ENCODE results near the gene SPDYE1.
"Not testable (repeated sequence)": the region's sequence is repeated elsewhere in the genome, so short reads cannot be mapped to it uniquely, and the experiment has no call there.

Gene SPDYE1

DNA sequence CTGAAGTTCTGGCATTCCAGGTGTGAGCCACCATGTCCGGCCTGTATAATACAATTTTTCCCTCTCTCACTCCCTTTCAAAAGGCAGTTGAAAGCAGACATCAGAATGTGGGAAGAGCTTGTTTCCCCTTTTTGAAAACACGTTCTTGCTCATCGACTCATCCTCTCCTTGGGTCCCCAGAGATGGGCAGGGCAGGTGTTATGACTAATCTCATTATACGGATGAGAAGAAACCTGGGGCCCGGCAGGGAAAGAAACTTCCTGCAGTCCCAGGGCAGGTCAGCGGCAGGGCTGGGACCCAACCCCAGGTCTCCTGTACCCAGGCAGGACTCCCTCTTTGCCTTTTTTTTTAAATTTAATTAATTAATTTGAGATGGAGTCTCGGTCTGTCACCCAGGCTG lies 4.8 kb upstream of the SPDYE1 start:
- not testable (repeated sequence) for DNase-seq (ENCODE audit: low read depth)

DNA sequence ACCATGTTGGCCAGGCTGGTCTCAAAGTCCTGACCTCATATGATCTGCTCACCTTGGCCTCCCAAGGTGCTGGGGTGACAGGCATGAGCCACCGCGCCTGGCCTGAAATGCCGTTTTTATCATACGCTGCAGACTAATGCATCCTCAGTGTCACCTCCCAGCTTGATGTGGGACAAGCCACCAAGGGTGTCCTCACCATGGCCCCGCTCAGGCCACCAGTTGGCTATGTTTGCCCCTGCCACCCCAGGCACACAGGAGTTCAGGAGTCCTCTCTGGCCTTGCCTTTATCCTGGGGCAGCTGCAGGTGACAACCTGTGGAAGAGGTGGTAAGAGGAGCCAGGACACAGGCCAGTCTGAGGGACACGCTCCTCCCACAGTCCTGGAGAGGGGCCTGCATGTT lies 3.0 kb upstream of the SPDYE1 start:
- not testable (repeated sequence) for DNase-seq (ENCODE audit: low read depth)

DNA sequence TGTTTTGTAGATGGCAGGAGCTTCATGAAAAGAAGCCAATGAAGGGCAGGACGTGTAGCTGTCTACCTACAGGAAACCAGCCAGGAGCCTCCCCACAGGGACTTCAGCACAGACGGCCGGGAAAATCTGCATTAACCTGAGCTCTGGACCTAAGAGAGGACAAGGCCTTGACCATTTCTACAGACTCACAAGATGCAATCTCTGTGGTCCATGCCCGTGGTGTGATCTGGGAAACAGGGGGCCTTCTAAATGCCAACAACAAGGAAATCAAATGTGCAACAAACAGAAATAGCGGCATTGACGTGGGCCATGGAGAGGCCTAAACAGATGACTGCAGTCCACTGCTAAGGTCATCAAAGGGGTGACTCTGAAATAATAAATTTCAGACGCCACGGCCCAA lies 14.4 kb downstream of the SPDYE1 start:
- not testable (repeated sequence) for DNase-seq (ENCODE audit: low read depth)

DNA sequence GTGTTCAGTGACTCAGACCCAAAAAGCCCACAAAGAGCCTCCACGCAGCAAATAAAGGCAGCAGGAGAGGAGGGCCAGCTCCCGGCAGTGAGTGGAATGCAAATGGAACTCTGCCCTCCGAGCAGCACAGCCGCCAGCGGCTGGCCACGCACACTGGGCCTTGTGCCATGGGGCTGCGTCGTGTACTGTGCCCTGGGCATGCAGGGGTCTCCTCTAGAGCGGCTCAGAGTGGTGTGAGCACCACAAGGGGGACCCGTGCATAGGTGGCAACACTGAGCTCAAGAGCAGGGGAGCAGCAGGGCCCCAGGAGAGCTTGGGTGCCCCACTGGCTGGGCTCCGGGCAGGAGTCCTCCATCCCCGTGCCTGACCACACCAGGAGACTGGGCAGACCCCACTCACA lies 17.4 kb downstream of the SPDYE1 start:
- not testable (repeated sequence) for DNase-seq (ENCODE audit: low read depth)

DNA sequence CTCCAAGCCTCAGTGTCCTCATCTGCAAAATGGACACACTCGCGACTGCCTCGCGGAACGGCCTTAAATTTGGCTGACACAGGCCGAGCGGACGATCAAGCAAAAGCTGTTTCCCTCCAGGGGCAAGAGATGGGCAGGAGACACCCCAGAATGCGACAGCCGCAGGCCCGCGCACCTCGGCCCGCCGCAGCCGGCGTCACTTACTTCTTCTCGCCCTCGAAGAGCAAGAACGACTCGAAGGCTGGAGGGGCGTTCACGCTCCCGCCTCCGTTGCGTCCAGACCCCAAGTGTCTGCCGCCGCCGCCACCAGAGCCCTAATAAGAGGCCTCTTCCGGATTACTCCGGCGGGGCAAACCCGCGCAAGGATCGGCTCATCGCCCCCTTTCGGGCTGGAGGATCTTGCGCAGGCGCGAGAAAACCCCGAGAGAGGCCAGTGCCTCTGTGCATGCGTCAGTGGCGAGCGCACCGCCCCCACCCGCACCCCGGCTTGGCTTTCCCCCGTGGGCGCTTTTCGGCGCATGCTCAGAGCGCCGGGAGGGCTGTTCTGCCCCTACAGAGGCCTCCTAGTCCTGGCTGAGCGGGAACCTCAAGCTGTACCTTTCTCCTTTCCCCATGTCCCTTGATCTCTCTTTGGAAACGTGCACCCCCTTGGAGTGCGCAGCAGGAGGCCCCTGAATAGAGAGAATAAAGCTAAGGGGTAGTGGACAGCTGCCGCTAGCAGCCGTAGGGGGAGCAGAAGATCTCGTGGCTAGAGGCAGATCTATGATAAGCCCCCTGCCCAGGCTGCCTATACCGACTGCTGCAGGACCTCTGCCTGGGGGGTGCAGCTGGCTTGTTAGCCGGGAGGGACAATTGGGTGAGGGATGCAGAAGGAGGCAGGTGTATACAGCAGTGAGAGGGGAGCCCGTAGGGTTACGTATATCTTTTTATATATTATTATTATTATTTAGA lies 21.4 kb downstream of the SPDYE1 start:
- DNase-seq (ENCODE audit: low read depth): peak; percentile 99

DNA sequence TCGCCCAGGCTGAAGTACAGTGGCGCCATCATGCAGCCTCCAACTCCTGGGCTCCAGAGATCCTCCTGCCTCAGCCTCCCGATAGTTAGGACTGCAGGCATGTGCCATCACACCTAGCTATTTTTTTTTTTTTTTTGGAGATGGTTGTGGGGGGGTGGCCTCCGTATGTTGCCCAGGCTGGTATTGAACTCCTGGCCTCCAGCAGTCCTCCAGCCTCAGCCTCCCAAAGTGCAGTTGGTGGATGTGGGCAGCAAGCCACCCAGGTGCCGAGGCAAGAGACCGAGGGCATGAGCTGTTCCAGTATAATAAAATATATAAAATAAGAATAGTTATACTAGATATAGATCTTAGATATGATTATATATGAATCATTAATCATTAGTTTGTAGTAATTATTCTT lies 22.1 kb downstream of the SPDYE1 start:
- not testable (repeated sequence) for DNase-seq (ENCODE audit: low read depth)

DNA sequence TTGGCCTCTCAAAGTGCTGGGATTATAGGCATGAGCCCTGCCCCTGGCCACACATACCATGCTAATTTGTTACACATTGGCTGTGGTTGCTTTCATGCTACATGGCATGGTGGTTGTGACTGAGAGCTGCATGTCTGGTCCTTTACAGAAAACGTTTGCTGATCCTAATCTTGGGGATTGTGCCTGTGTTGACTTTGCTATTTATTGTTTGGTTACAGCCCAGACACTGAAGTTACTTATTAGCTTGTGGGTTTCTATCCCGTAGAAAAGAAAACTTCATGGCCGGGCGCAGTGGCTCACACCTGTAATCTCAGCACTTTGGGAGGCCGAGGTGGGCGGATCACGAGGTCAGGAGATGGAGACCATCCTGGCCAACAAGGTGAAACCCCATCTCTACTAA lies 24.4 kb downstream of the SPDYE1 start:
- not testable (repeated sequence) for DNase-seq (ENCODE audit: low read depth)

DNA sequence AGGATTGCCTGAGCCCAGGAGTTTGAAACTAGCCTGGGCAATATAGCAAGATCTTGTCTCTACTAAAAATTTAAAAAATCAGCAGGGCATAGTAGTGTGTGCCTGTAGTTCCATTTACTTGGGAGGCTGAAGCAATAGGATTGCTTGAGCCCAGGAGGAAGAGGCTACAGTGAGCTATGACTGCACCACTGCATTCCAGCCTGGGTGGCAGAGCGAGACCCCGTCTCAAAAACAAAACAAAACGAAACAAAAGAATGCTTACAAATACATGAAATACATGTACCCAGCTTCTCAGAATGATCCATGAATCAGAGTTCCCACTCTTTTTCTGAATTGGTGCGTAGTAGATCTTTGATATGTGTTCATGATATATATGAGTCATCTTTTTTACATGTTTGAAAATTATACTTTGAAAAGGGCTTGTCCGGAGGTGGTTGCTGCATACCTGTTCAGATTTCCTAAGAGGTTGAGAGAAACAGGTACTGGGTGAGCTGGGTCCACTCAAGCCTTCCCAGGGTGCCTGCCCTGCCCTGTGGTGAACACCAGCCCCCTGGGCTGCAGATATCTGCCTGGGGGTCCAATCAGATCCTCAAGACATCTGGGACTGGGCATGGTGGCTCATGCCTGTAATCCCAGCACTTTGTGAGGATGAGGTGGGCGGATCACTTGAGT lies 25.2 kb downstream of the SPDYE1 start:
- DNase-seq (ENCODE audit: low read depth): not testable (repeated sequence)

DNA sequence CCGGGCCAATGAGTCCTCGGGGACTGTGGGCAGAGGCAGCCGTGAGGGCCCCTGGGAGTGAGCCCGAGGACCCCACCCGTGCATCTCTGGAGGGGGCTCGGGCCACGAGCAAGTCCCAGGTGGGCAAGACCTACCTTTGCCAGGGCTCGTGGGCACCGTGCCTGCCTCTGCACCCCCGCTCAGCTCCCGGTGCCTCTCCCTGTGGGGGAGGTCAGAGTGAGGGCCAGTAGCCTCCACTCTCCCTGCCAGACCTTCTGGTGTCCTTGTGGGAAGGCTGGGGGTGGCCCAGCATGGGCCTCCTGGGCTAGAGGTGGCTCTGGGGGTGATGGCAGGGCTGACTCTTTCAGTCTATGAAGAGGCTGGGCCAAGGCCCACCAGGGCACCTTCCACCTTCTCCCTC lies 31.7 kb downstream of the SPDYE1 start:
- not testable (repeated sequence) for DNase-seq (ENCODE audit: low read depth)

DNA sequence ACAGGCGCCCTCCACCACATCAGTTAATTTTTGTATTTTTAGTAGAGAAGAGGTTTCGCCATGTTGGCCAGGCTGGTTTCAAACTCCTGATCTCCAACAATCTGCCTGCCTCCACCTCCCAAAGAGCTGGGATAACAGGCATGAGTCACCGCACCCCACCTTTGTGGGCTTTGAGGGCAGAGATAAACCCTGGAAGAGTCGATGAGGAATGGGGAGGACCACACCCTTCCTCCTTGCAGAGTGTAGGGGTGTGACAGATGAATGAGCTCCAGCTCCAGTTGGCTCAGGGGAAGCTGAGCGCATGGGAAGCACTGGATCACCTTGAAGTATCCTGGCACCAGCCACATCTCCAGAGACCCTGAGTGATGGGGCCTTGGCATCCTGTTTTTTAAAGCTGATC lies 32.3 kb downstream of the SPDYE1 start:
- DNase-seq (ENCODE audit: low read depth): not testable (repeated sequence)

DNA sequence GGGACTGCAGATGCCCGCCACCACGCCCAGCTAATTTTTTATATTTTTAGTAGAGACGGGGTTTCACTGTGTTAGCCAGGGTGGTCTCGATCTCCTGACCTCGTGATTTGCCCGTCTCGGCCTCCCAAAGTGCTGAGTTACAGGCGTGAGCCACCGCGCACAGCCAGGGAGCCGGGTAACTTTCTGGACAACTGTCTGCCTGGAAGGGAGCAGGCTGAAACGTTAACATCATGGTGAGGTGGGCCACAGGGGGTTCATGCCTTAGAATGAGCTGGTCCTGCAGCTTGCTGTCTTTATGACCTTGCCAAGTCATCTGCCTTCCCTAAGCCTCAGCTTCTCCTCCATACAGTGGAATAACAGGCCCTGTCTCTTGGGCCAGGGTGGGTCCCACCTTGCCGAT lies 33.6 kb downstream of the SPDYE1 start:
- not testable (repeated sequence) for DNase-seq (ENCODE audit: low read depth)

DNA sequence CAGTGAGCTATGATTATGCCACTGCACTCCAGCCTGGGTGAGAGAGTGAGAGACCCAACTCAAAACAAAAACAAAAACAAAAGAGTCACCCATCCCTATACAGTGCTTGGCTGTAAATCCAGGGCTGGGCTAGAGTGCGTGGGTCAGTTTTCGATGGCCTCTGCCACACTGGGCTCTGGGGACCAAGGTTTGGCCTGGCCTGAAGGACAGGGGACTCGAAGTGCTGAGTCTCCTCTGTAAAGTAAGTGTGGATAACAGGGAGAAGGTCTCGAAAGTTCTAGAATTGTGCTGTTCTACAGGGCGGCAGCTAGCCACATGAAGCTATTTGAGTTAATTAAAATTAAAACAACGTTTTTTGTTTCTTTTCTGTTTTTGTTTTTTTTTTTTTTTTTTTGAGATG lies 34.3 kb downstream of the SPDYE1 start:
- not testable (repeated sequence) for DNase-seq (ENCODE audit: low read depth)

DNA sequence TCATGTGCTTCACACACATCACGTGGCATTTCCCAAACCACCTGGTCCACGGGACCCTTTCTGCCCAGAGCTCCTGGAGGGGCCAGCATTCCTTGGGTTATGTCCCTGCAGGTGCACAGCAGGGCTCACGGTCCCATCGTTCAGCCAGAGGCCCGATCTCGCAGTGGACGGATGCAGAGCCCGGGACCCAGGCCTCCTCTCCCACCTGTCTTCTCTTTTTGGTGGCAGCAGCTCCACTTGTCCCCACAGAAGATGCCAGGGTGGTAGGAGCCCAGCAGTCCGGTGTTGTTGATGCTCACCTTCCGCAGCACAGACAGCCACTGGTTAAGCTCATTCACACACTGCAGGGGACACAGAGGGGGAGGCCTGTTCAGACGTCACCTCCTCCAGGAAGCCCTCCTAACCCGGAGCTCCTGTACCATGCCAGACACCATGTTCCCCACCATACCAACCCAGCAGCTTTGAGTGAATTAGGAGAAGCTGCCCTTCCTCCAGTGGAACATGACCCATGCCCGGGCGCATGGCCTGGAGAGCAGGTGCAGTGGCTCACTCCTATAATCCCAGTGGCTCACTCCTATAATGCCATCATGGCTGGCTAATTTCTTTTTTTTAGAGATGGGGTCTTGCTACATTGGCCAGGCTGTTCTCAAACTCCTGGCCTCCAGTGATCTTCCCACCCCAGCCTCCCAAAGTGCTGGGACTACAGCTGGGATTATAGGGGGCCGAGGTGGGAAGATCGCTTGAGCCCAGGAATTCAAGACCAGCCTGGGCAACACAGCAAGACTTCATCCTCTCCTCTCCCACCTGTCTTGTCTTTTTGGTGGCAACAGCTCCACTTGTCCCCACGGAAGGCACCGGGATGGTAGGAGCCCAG lies 36.5 kb downstream of the SPDYE1 start:
- DNase-seq (ENCODE audit: low read depth): not testable (repeated sequence)

DNA sequence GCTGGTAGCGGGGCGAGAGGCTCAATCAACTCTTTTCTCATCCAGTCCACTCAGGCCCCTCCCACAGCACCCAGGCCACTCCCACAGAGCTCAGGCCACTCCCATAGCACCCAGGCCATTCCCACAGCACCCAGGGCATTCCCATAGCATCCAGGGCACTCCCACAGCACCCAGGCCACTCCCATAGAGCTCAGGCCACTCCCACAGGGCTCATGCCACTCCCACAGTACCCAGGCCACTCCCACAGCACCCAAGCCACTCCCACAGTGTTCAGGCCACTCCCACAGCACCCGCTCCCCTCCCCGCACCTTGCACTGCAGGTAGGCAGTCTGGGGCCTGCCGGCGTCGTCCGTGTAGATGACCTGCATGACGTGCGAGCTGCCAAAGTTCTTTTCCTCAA lies 38.7 kb downstream of the SPDYE1 start:
- DNase-seq (ENCODE audit: low read depth): peak; percentile 41

DNA sequence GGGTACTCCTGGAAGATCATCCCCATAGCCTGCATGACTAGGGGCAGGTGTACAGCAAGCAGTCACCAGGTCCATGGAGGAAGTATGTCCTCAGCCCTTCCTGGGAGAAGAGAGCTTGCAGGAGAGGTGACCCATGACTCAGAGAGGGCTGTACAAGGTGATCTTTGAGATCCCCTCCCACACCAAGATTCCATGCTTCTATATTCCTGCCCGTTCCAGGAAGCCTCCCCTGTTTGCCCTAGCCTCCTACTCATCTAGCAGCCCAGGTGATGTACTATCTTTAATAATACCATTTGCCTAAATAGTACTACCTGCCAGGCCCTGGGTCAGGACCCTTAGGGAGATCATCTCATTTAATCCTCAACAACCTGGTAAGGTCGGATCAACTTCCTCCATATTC lies 40.3 kb downstream of the SPDYE1 start:
- not testable (repeated sequence) for DNase-seq (ENCODE audit: low read depth)

DNA sequence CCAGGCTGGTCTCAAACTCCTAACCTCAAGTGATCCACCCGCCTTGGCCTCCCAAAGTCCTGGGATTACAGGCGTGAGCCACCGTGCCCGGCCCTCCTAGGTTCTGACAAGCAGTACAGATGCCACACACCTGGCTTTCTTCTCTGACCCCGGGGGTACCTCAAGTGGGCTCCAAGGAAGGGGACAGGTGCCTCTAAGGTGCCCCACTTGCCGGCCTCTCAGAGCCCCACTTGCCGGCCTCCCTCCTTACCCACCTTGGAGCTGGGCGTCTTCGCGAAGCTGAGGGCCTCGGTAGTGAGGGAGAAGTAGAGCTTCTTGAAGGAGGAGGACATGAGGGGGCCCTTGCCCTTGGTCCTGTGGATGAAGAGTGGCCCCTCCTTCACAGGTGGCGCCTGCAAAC lies 40.9 kb downstream of the SPDYE1 start:
- not testable (repeated sequence) for DNase-seq (ENCODE audit: low read depth)

DNA sequence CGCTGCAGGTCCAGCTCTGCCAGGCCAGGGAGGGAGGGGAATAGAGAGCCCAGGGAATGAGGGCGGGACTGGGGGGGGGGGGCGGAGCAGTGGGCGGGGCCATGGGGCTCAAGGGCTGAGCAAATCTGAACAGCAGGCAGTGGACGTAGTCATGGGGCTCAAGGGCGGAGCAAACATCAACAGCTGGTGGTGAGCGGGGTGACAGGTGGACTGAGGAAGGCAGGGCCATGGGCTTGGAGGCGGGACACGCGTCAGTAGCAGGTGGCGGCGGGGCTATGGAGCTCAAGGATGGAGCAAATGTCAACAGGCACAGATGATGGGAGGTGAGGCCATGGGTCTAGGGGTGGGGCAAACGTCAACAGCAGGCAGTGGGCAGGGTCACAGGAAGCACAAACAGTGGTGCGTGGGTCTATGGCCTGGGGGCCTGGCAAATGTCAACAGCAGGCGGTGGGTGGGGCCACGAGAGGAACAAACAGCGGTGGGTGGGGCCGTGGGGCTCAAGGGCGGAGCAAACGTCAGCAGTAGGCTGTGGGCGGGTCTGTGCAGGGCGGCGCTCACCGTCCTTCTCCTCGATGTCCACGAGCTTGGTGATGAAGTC lies 41.4 kb downstream of the SPDYE1 start:
- DNase-seq (ENCODE audit: low read depth): peak; percentile 69

DNA sequence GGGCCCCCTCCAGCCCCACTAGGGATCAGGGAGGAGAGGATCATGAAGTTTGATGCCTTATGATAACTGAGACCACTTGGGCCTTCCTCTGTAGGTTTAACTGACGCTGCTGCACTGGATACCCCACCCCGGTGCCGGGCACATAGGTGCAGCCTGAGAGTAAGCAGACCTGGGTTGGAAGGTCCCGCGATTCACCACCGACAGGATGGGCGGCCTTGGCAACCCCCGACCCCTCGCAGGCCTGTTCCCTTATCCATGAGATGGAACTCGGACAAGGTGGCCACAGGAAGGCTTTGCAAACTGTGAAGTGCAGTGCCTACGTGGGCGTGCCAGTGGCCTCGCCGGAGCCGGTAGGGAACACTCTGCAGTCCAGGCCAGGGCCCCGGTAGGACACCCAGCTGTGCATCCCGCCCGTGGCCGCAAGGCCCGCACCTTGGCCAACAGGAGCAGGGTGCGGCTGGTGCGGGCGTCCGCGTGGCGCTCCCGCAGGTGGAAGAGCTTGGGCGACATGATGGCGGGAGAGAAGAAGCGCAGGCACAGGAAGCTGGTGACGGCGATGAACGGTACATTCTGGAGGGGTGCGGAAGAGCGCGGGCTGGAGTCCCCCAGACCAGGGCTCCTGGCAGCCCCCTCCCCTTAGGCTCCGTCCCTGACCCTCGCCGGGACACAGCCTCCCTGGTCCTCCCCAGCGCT lies 42.2 kb downstream of the SPDYE1 start:
- not testable (repeated sequence) for DNase-seq (ENCODE audit: low read depth)

DNA sequence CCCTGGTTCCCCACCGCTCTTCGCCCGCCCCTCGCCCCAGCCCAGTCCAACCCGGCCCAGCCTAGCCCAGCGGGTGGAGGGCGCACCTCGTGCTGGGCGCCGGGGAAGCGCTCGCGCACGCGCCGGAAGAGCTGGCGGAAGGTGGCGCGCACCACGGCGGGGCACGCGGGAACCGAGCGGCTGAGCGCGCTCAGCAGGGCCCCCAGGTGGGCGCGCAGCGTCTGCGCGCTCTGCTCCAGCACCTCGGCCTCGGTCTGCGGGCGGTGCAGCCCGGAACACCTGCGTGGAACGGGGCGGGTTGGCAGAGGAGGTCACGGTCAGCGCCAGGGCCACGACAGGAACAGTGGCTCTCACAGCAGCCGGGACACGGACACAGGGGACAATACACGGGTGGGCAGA lies 42.8 kb downstream of the SPDYE1 start:
- peak; percentile 68 for DNase-seq (ENCODE audit: low read depth)

DNA sequence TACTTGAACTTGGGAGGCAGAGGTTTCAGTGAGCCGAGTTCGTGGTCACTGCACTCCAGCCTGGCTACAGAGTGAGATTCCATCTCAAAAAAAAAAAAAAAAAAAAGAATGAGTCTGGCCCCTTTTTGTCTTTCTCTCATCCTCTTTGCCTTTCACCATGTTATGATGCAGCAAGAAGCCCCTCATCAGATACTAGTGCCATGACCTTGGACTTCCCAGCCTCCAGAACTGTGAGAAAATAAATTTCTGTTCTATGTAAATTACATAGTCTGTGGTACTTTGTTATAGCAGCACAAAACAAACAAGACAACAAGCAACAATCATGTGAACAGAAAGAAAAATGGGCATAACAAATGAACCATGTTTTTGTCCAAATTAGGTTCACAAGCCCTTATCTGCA lies 44.5 kb downstream of the SPDYE1 start:
- no peak for DNase-seq (ENCODE audit: low read depth)

DNA sequence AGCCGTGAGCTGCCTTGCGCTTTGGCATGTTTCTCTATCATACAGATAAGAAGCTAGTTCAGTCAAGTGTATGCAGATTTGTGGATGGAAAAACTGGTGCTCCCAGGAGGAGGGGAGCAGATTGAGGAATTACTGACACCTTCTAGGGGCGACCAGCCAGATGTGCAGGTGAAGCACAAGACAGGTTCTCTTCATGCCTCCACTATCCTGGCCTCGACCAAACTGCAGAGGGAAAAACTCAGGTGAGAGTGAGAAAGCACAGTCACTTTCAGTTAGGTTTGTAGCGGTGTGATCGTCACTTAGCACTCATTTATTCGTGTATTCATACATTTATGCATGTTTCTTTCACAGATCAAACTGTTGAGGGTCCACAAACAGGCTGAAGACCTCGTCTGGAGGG lies 46.2 kb downstream of the SPDYE1 start:
- DNase-seq (ENCODE audit: low read depth): no peak

All from activated T-cell treated with anti-CD3 and anti-CD28 coated beads for 48 hours (primary cell).